Pancreas (tissue), 10 donors: ENCODE data around the gene ROBO1. TPM values are rescaled to one million over a fixed set of nuclear protein-coding genes. Genes with fewer than 3 reads are reported as not detected.
"Not testable (repeated sequence)": the region's sequence is repeated elsewhere in the genome, so short reads cannot be mapped to it uniquely, and the experiment has no call there.

Experiments
- ATAC-seq, 4 donors: fragments of 200-7000 bp; cut with Tn5 transposase; one replicate each; pipeline versions ENCODE4 v1.8.0 to v1.9.1; 2020; ENCODE audit warnings: mild to moderate bottlenecking in 4 of 4, moderate library complexity in 4 of 4
- DNase-seq, 6 donors: peaks; one replicate each; pipeline ENCODE4 v3.0.0-alpha.2; 2020
- FAIRE-seq: peaks from 2 replicates; lab custom pipeline; 2012; peaks lifted over from hg19 to GRCh38; lab: Jason Lieb, UNC
- H3K27ac ChIP-seq, 4 donors: fragments of 200-600 bp; sonication (generic); 1 replicate in 3 of 4; 2 replicates in 1 of 4; pipeline versions ENCODE4 v1.5.0 to v1.8.0; 2020
- H3K27me3 ChIP-seq, 4 donors: fragments of 200-600 bp; one replicate each; pipeline ENCODE4 v1.8.0; 2021
- H3K36me3 ChIP-seq, 3 donors: fragments of 200-600 bp; sonication (generic) in 1 of 3; one replicate each; pipeline versions ENCODE4 v1.5.0 to v1.8.0; 2020 to 2021
- H3K4me1 ChIP-seq, 3 donors: fragments of 200-600 bp; one replicate each; pipeline ENCODE4 v1.8.0; 2021
- H3K4me3 ChIP-seq, 4 donors: fragments of 200-600 bp; sonication (generic) in 2 of 4; one replicate each; pipeline versions ENCODE4 v1.5.0 to v1.8.0; 2020 to 2021
- H3K9me3 ChIP-seq, 4 donors: fragments of 200-600 bp; one replicate each; pipeline ENCODE4 v1.8.0; 2021
- CTCF ChIP-seq, 4 donors: fragments of 200-600 bp; sonication (generic) in 3 of 4; IDR thresholded peaks; one replicate each; pipeline versions ENCODE4 v1.5.0 to v1.8.0; 2021; ENCODE audit warnings: antibody characterized with exemption in 4 of 4
- WGBS, 2 donors: extraction: QIAGEN DNeasy Blood & Tissue Kit; methylation state at CpG; one replicate each; pipeline ENCODE4 v1.1.7; 2013; 5-methylcytosine and 5-hydroxymethylcytosine counted together
- intact Hi-C, 3 donors: fragments of 100-400 bp; cut with DNase I; formaldehyde crosslinking; loops; one replicate each; pipeline versions ENCODE4 v1.11.1 to v1.14.2; 2022
- polyA plus RNA-seq, 2 donors: library from polyadenylated mRNA; stranded (reverse); fragments of 200-250 nt; gene quantifications; one replicate each; pipeline ENCODE4 v1.2.3, GENCODE V29; 2013
- total RNA-seq, 6 donors: library from RNA; stranded (reverse); fragmentation: NEBNext Ultra II Directional in 4 of 6; extraction: Animal tissue kit (Norgen Biotek cat#: 25700) in 4 of 6; gene quantifications; one replicate each; pipeline versions ENCODE4 v1.2.1 to v1.2.4, GENCODE V29; 2021 to 2023
- donor health status: healthy with polysubstance abuse.
- donor health status: DM: no; HTN: no; CAD: no; lungs with moderate emphysema.
- donor health status: DM: no; HTN: no; CAD: no.
- donor health status: control.
- donor health status: control.
- donor health status: Bipolar disorder and iron deficiency.
- donor health status: DM: yes; HTN: yes; CAD: no.
- donor health status: DM: no; HTN: no; CAD: no.
- donor health status: DM: no; HTN: no; CAD: no.
- donor health status: DM: yes; HTN: yes; CAD: no.

The ROBO1 gene
- total and polyA plus RNA-seq, 8 donors = 0.51 to 8.5 (median 2.8) TPM

DNA sequence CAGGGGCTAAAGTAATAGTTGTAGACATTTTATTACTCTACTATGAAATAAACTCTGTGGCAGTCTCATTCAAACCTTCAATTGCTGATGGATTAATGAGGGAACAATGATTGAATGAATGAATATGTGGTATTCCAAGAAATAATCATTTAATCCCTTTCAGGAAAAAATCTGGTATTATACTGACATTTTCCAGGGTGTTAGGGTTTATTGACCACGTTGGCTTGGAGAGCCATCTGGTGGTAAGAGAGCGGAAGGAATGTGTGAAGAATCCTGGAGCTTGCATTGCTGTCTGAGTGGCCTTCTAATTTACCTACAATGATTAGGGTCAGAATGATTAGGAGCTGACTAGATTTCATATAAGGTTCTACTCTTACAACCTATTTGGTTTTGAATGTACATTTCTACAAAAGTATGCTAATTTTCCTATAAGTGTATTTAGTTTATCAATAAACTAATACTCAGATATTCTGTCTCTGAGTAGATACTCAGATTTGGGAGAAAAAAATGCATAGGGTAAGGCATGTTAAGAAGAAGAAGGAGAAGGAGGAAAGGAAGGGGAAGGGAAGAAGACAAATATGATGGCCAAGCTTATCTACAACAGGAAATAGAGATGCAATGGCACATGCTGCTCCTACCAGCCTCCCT is 249.9 kb downstream of the ROBO1 start:
- H3K9me3 ChIP-seq = no peaks in the 10 kb centered on the region
- intact Hi-C loops = no loop called here
- no peak overlapping the region for H3K27ac ChIP-seq
- peak in 1 of 4 donors; percentile 23 for TF ChIP-seq CTCF (IDR thresholded peaks at IDR 0.05)
- ATAC-seq (peak in 1 of 4 donors; percentile 47), DNase-seq (no peak), FAIRE-seq (no peak)
- 14% methylated on average over 2 of the region's 2 CpGs for WGBS, 2 donors
- no peak overlapping the region for H3K4me3 ChIP-seq
- no peaks in the 10 kb centered on the region for H3K4me1 ChIP-seq
- peaks cover 0 to 6% (median 0%) of the 10 kb centered on the region in 4 donors for H3K27me3 ChIP-seq
- H3K36me3 ChIP-seq = no peaks in the 10 kb centered on the region

GRCh38 chr3:79516795-79517194 is 251.0 kb downstream of the ROBO1 start:
- no peaks in the 10 kb centered on the region for H3K9me3 ChIP-seq
- H3K4me1 ChIP-seq = no peaks in the 10 kb centered on the region
- no peak overlapping the region for H3K4me3 ChIP-seq
- intact Hi-C loops = no loop called here
- no peaks in the 10 kb centered on the region for H3K36me3 ChIP-seq
- peaks cover 0 to 3% (median 0%) of the 10 kb centered on the region in 4 donors for H3K27me3 ChIP-seq
- 60 to 68% methylated on average over 4 of the region's 4 CpGs for WGBS, 2 donors
- DNase-seq = no peak
- no peak for TF ChIP-seq CTCF (IDR thresholded peaks at IDR 0.05)
- no peak for ATAC-seq
- no peak for FAIRE-seq
- H3K27ac ChIP-seq = no peak overlapping the region

- no peak for TF ChIP-seq CTCF (IDR thresholded peaks at IDR 0.05)
- peaks cover 0 to 3% (median 0%) of the 10 kb centered on the region in 4 donors for H3K27me3 ChIP-seq
- no peak overlapping the region for H3K4me3 ChIP-seq
- no peaks in the 10 kb centered on the region for H3K4me1 ChIP-seq
- FAIRE-seq = no peak
- H3K36me3 ChIP-seq = no peaks in the 10 kb centered on the region
- DNase-seq = no peak
- no peak for ATAC-seq
- 36 to 50% methylated on average over 4 of the region's 4 CpGs for WGBS, 2 donors
- intact Hi-C loops = no loop called here
- H3K27ac ChIP-seq = no peak overlapping the region
- H3K9me3 ChIP-seq = no peaks in the 10 kb centered on the region
Measured at GRCh38 chr3:79515072-79515471, 252.7 kb downstream of the ROBO1 start.

DNA sequence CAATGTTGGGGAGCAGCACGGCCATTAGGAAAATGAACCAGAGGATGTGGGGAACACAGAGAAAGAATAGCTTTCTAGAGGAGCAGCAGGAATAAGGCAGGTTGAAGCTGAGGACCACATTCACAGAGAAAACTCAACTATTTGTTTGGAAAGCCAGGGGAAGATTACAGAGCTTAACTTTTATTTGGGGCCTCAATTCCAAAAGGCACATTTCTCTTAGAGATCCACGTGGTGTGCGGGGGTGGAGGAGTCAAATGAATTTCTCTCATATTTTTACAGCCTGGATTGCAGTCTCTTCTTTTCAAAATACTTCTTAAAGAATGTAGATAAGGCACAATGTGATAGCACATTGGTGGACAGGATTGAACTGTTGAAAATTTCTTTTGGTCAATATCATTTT is 253.7 kb downstream of the ROBO1 start:
- Histone ChIP-seq H3K4me3 (no peak overlapping the region), H3K27me3 (peaks cover 0 to 3% (median 0%) of the 10 kb centered on the region in 4 donors), H3K36me3 (no peaks in the 10 kb centered on the region), H3K4me1 (no peaks in the 10 kb centered on the region), H3K27ac (no peak overlapping the region), H3K9me3 (no peaks in the 10 kb centered on the region)
- intact Hi-C loops = no loop called here
- no peak for FAIRE-seq
- 49 to 71% methylated on average over 3 of the region's 3 CpGs for WGBS, 2 donors
- no peak for ATAC-seq
- no peak for DNase-seq
- TF ChIP-seq CTCF (IDR thresholded peaks at IDR 0.05) = no peak

DNA sequence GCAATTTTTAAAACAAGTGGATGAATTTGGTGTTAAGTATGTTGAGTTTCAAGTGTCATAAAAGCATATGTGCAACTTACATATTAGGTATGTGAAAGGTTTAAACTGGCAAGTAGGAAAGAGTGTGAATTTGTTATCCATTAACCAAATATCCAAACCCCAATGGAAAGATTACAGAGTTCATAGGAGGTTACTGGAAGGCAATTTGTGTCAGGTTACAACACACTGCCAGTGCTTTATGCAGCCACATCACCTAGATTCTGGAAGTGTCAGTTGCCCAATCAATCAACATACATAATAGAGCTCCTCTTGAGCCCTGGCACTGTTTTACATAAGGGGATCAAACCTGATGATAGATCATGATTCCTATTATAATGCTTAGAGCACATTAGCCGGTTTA is 261.0 kb downstream of the ROBO1 start:
- DNase-seq = no peak
- 59 to 69% methylated on average over 1 of the region's 1 CpG for WGBS, 2 donors
- no peak for TF ChIP-seq CTCF (IDR thresholded peaks at IDR 0.05)
- no peaks in the 10 kb centered on the region for H3K9me3 ChIP-seq
- FAIRE-seq = no peak
- no peak overlapping the region for H3K4me3 ChIP-seq
- H3K27ac ChIP-seq = no peak overlapping the region
- intact Hi-C loops = no loop called here
- no peaks in the 10 kb centered on the region for H3K36me3 ChIP-seq
- peak in 3 of 4 donors; percentile 39 to 62 (median 46) for ATAC-seq
- H3K27me3 ChIP-seq = no peaks in the 10 kb centered on the region
- no peaks in the 10 kb centered on the region for H3K4me1 ChIP-seq

GRCh38 chr3:79502216-79502681 is 265.5 kb downstream of the ROBO1 start:
- 92 to 94% methylated on average over 32 to 39 of the region's 39 CpGs for WGBS, 2 donors
- H3K27me3 ChIP-seq, ATAC-seq, H3K4me1 ChIP-seq, FAIRE-seq, H3K4me3 ChIP-seq, intact Hi-C loops, H3K9me3 ChIP-seq, H3K27ac ChIP-seq, H3K36me3 ChIP-seq: not testable (repeated sequence)
- DNase-seq = peak in 2 of 6 donors; percentile 53 to 62
